H1 (cell line): Measurements from ENCODE around the gene MUC22. TPM values are rescaled to one million over a fixed set of nuclear protein-coding genes. Genes with fewer than 3 reads are reported as not detected.

Experiments
- GABPA ChIP-seq: IDR thresholded peaks from 2 replicates; pipeline ENCODE4 v1.6.1; 2011; ENCODE audit warnings: mild to moderate bottlenecking, low read length, moderate library complexity, borderline replicate concordance; ENCODE audit not compliant: insufficient read depth
- HDAC6 ChIP-seq: IDR thresholded peaks from one replicate; pipeline ENCODE4 v1.7.1; 2012; ENCODE audit warnings: low read depth, mild to moderate bottlenecking, inconsistent platforms, low read length, moderate library complexity
- PHF8 ChIP-seq: fragments of 200-600 bp; sonication (generic); conservative IDR thresholded peaks from 2 replicates; pipeline ENCODE4 v1.7.1; 2012; ENCODE audit warnings: low read depth, mild to moderate bottlenecking, inconsistent platforms, low read length, moderate library complexity
- POU5F1 ChIP-seq: IDR thresholded peaks from 2 replicates; pipeline ENCODE4 v1.6.1; 2011; ENCODE audit warnings: low read depth, mild to moderate bottlenecking, low read length, moderate library complexity
- RAD21 ChIP-seq, 2 experiments: IDR thresholded peaks in 1 of 2; conservative IDR thresholded peaks in 1 of 2; 2 replicates each; pipeline ENCODE4 v1.6.1; 2011; ENCODE audit warnings: low read depth in 2 of 2, low read length in 2 of 2, improper control_type of control experiment in 1 of 2, inconsistent platforms in 1 of 2, mild to moderate bottlenecking in 1 of 2, moderate library complexity in 1 of 2
- SP2 ChIP-seq: IDR thresholded peaks from 2 replicates; pipeline ENCODE4 v1.6.1; 2012; ENCODE audit warnings: mild to moderate bottlenecking, low read length, inconsistent platforms
- SRF ChIP-seq: IDR thresholded peaks from 2 replicates; pipeline ENCODE4 v1.6.1; 2011; ENCODE audit warnings: mild to moderate bottlenecking, low read depth, low read length, moderate library complexity
- TAF7 ChIP-seq: optimal IDR thresholded peaks from 2 replicates; pipeline ENCODE3; 2011; ENCODE audit warnings: low read depth, mild to moderate bottlenecking, inconsistent platforms, low read length, moderate library complexity, borderline replicate concordance
- ZNF274 ChIP-seq: IDR thresholded peaks from 2 replicates; pipeline ENCODE4 v1.7.0; 2012; ENCODE audit warnings: low read length, borderline replicate concordance; ENCODE audit errors: extremely low read depth
- polyA plus RNA-seq, 7 experiments: library from polyadenylated mRNA; depleted of rRNA in 3 of 7; stranded (reverse) in 5 of 7; unstranded in 2 of 7; fragments of >200 nt in 5 of 7; fragments of 200-250 nt in 2 of 7; gene quantifications; 1 replicate in 5 of 7; 2 replicates in 1 of 7; 4 replicates in 1 of 7; pipeline versions ENCODE4 v1.2.1 to v1.2.3, GENCODE V29; 2011 to 2013; ENCODE audit warnings: missing spikeins in 2 of 7, mixed read lengths in 2 of 7
- total RNA-seq: library from RNA; stranded (reverse); fragmentation: NEBNext Ultra II Directional; extraction: Animal tissue kit (Norgen Biotek cat#: 25700); gene quantifications from 2 replicates; pipeline ENCODE4 v1.2.1, GENCODE V29; 2021

Gene MUC22
- total and polyA plus RNA-seq, 2 of the 8 experiments (the other 6 are each of a cell fraction or from before 2014, with no cell fraction given): 0.02 TPM; not detected in 1

DNA sequence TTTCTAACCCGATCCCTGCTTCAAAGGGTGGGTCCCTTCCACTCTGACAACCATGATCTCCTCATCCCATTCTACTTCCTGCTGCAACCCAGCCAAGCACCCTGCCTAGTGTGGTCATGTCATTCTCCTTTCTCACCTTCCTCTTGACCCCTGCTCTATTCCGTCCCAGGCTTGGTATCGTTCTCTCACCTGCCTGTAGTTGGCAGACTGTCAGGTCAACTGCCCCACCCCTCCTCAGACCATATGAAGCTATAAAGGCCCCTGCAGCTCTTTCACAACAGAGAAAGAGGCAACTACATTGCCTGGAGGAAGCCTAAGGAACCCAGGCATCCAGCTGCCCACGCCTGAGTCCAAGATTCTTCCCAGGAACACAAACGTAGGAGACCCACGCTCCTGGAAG lies 26.8 kb upstream of the MUC22 start, which contains the start of gene MUC21 (continued):
- no peak for TF ChIP-seq SP2
- TF ChIP-seq TAF7: no peak
- no peak for TF ChIP-seq SRF
- TF ChIP-seq GABPA: no peak
- TF ChIP-seq POU5F1: no peak
- no peak for TF ChIP-seq ZNF274
- no peak for TF ChIP-seq HDAC6
- TF ChIP-seq RAD21 (IDR thresholded peaks at IDR 0.05 in 1 of 2, conservative IDR thresholded peaks at IDR 0.05 in 1 of 2; ENCODE audit: low read depth in 2 of 2, low read length in 2 of 2): no peak
- TF ChIP-seq PHF8: no peak
